Right lobe of liver (tissue), 6 donors: ENCODE data around the gene RFTN2. TPM values are rescaled to one million over a fixed set of nuclear protein-coding genes. Genes with fewer than 3 reads are reported as not detected.

Experiments used
- ATAC-seq, 4 donors: fragments of 200-7000 bp; cut with Tn5 transposase; one replicate each; pipeline ENCODE4 v1.9.1; 2020; ENCODE audit warnings: mild to moderate bottlenecking in 4 of 4, moderate library complexity in 4 of 4
- DNase-seq, 3 donors: peaks; one replicate each; pipeline ENCODE4 v3.0.0-alpha.2; 2020
- H3K27ac ChIP-seq, 3 donors: fragments of 200-600 bp; one replicate each; pipeline ENCODE4 v1.8.0; 2022
- H3K27me3 ChIP-seq, 2 donors: fragments of 200-600 bp; one replicate each; pipeline ENCODE4 v1.8.0; 2022
- H3K36me3 ChIP-seq, 4 donors: fragments of 200-600 bp; sonication (generic) in 1 of 4; one replicate each; pipeline versions ENCODE4 v1.5.1 to v1.8.0; 2017 to 2022; ENCODE audit warnings: control low read depth in 1 of 4
- H3K4me1 ChIP-seq, 4 donors: fragments of 200-600 bp; sonication (generic) in 1 of 4; one replicate each; pipeline versions ENCODE4 v1.5.1 to v1.8.0; 2017 to 2022; ENCODE audit warnings: control low read depth in 1 of 4
- H3K4me3 ChIP-seq, 3 donors: fragments of 200-600 bp; one replicate each; pipeline ENCODE4 v1.8.0; 2022
- H3K9me3 ChIP-seq, 4 donors: fragments of 200-600 bp; sonication (generic) in 1 of 4; one replicate each; pipeline versions ENCODE4 v1.5.1 to v1.8.0; 2017 to 2022; ENCODE audit warnings: control low read depth in 1 of 4
- CTCF ChIP-seq, 4 donors: fragments of 200-600 bp in 3 of 4; fragments of 450-650 bp in 1 of 4; IDR thresholded peaks; one replicate each; pipeline versions ENCODE4 v1.5.1 to v1.8.0; 2016 to 2022; ENCODE audit warnings: antibody characterized with exemption in 4 of 4, mild to moderate bottlenecking in 2 of 4
- POLR2A ChIP-seq: fragments of 450-650 bp; IDR thresholded peaks from one replicate; pipeline ENCODE4 v1.6.1; 2017; ENCODE audit warnings: antibody characterized with exemption, mild to moderate bottlenecking
- WGBS: methylation state at CpG from one replicate; pipeline ENCODE4 v1.1.6; 2018; ENCODE audit warnings: low coverage, low lambda C conversion rate; ENCODE audit not compliant: insufficient coverage; ENCODE audit errors: missing lambda C conversion rate; 5-methylcytosine and 5-hydroxymethylcytosine counted together
- intact Hi-C, 2 donors: fragments of 100-400 bp; cut with DNase I; formaldehyde crosslinking; loops; one replicate each; pipeline versions ENCODE4 v1.11.2 to v1.14.1; 2022
- total RNA-seq, 6 experiments: library from RNA; depleted of rRNA in 2 of 6; stranded (reverse); fragments of >200 nt in 2 of 6; fragmentation: NEBNext Ultra II Directional in 3 of 6; extraction: Animal tissue kit (Norgen Biotek cat#: 25700) in 3 of 6; gene quantifications; one replicate each; pipeline versions ENCODE4 v1.1.0 to v1.2.4, GENCODE V29; 2016 to 2023
- donor health status: DM: no; HTN: yes; CAD: no.
- donor health status: DM: no; HTN: no; CAD: no.
- donor health status: DM: no; HTN: no; CAD: no.
- donor health status: DM: no; HTN: yes; CAD: no.
- donor health status: DM: no; HTN: yes; CAD: no.

Gene RFTN2
- total RNA-seq, 6 experiments from 2014 or later, result 0.58 to 1.9 (median 1.0) TPM

GRCh38 chr2:197633109-197633657, 42.2 kb downstream of the RFTN2 start:
- H3K27me3 ChIP-seq, result no peaks in the 10 kb centered on the region
- TF ChIP-seq CTCF (IDR thresholded peaks at IDR 0.05) (no peak), POLR2A (no peak)
- ATAC-seq (no peak), DNase-seq (no peak)
- no peak overlapping the region for H3K4me3 ChIP-seq
- H3K4me1 ChIP-seq, result no peaks in the 10 kb centered on the region
- H3K9me3 ChIP-seq, result no peaks in the 10 kb centered on the region
- intact Hi-C loops, result no loop called here
- no peaks in the 10 kb centered on the region for H3K36me3 ChIP-seq
- no peak overlapping the region for H3K27ac ChIP-seq

GRCh38 chr2:197628043-197628500, 47.3 kb downstream of the RFTN2 start:
- Histone ChIP-seq H3K27ac (no peak overlapping the region), H3K9me3 (no peaks in the 10 kb centered on the region), H3K4me1 (no peaks in the 10 kb centered on the region), H3K36me3 (no peaks in the 10 kb centered on the region), H3K4me3 (no peak overlapping the region), H3K27me3 (no peaks in the 10 kb centered on the region)
- peak in 1 of 4 donors; percentile 19 for ATAC-seq
- no peak for TF ChIP-seq CTCF (IDR thresholded peaks at IDR 0.05)
- TF ChIP-seq POLR2A, result no peak
- DNase-seq, result no peak
- WGBS, result 29% methylated on average over 3 of the region's 4 CpGs
- intact Hi-C loops, result no loop called here

GRCh38 chr2:197626965-197627625, 48.3 kb downstream of the RFTN2 start:
- 70% methylated on average over 7 of the region's 7 CpGs for WGBS
- intact Hi-C loops, result no loop called here
- no peaks in the 10 kb centered on the region for H3K9me3 ChIP-seq
- ATAC-seq (no peak), DNase-seq (no peak)
- H3K4me3 ChIP-seq, result no peak overlapping the region
- H3K27ac ChIP-seq, result no peak overlapping the region
- H3K27me3 ChIP-seq, result no peaks in the 10 kb centered on the region
- no peak for TF ChIP-seq CTCF (IDR thresholded peaks at IDR 0.05)
- no peak for TF ChIP-seq POLR2A
- no peaks in the 10 kb centered on the region for H3K36me3 ChIP-seq
- H3K4me1 ChIP-seq, result no peaks in the 10 kb centered on the region

DNA sequence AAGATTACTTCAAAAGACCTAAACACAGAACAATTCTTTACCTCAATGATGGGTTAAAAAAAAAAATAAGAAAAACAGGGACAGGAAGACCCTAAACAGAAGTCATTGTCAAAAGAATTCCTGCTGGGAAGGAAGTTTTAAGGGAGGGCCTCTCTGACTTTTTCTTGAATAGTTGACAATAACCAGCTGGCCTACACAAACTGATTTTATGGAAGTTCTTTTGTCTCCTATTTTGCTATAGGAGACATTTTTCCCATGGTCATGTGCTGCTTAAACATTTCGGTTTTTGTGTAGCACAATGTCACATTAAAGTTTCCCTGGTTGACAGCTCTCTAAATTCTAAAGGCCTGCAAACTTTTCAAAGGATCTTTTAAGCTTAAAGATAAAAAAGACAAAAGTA, 55.3 kb downstream of the RFTN2 start:
- ATAC-seq, result no peak
- Histone ChIP-seq H3K27ac (no peak overlapping the region), H3K4me3 (no peak overlapping the region), H3K9me3 (no peaks in the 10 kb centered on the region), H3K36me3 (no peaks in the 10 kb centered on the region), H3K27me3 (no peaks in the 10 kb centered on the region), H3K4me1 (no peaks in the 10 kb centered on the region)
- TF ChIP-seq CTCF (IDR thresholded peaks at IDR 0.05), result no peak
- TF ChIP-seq POLR2A, result no peak
- no peak for DNase-seq
- 54% methylated on average over 1 of the region's 1 CpG for WGBS
- intact Hi-C loops, result no loop called here
